ENCODE data around the gene PRPSAP2.

GRCh38 chr17:18910326-18910725, 52.4 kb downstream of the PRPSAP2 start:
- no peak for TF ChIP-seq RAD21 (conservative IDR thresholded peaks at IDR 0.05)
- no peak for TF ChIP-seq CTCF (IDR thresholded peaks at IDR 0.05; ENCODE audit: poor library complexity, severe bottlenecking)
- TF ChIP-seq MXI1 (conservative IDR thresholded peaks at IDR 0.05; ENCODE audit: poor library complexity, severe bottlenecking): no peak

Measured in neural cell (in vitro differentiated cells).